Esophagus muscularis mucosa (tissue), 3 donors: ENCODE results near the gene SPOCK3.

Experiments used
- CTCF ChIP-seq, 3 experiments: fragments of 200-600 bp in 2 of 3; fragments of 450-650 bp in 1 of 3; sonication (generic) in 2 of 3; IDR thresholded peaks; one replicate each; pipeline ENCODE4 v1.5.1; 2017 to 2019; ENCODE audit warnings: antibody characterized with exemption in 3 of 3, mild to moderate bottlenecking in 2 of 3, moderate library complexity in 1 of 3
- POLR2AphosphoS5 ChIP-seq, 2 donors: sonication (generic); formaldehyde crosslinking; IDR thresholded peaks; one replicate each; pipeline ENCODE4 v1.6.1; 2017; ENCODE audit warnings: antibody characterized with exemption in 2 of 2

- TF ChIP-seq CTCF (IDR thresholded peaks at IDR 0.05) (no peak), POLR2AphosphoS5 (IDR thresholded peaks at IDR 0.05) (no peak)
Observed at GRCh38 chr4:167114416-167114971, 119.8 kb downstream of the SPOCK3 start.
